Activated gamma-delta T cell treated with Interleukin-2 at 50 U/mL for 16 hours (primary cell): Measurements from ENCODE around the gene MNT.
"Not testable (repeated sequence)": the region's sequence is repeated elsewhere in the genome, so short reads cannot be mapped to it uniquely, and the experiment has no call there.

Experiments used
- DNase-seq: peaks from one replicate; pipeline ENCODE4 v3.0.0-alpha.2; 2020

The MNT gene

GRCh38 chr17:2400877-2401425 lies at the start of gene MNT:
Gene MNT, minus strand, starts transcription at chr17:2401060. Its CDS starts 348 bp downstream, at chr17:2400712.
- DNase-seq: peak; percentile 94

- DNase-seq: no peak
Measured at GRCh38 chr17:2450016-2450650, 49.3 kb upstream of the MNT start.

GRCh38 chr17:2449486-2449885 lies 48.6 kb upstream of the MNT start:
- no peak for DNase-seq

GRCh38 chr17:2447479-2447878 lies 46.6 kb upstream of the MNT start:
- DNase-seq: not testable (repeated sequence)

GRCh38 chr17:2445638-2446037 lies 44.8 kb upstream of the MNT start:
- DNase-seq: no peak

GRCh38 chr17:2444382-2444781 lies 43.5 kb upstream of the MNT start:
- DNase-seq: no peak

- no peak for DNase-seq
Measured at GRCh38 chr17:2442166-2442565, 41.3 kb upstream of the MNT start.

- no peak for DNase-seq
Measured at GRCh38 chr17:2440930-2441329, 40.1 kb upstream of the MNT start.

GRCh38 chr17:2439997-2440396 lies 39.1 kb upstream of the MNT start:
- DNase-seq: not testable (repeated sequence)

GRCh38 chr17:2438823-2439222 lies 38.0 kb upstream of the MNT start:
- no peak for DNase-seq

- no peak for DNase-seq
Measured at GRCh38 chr17:2436316-2436905, 35.6 kb upstream of the MNT start.

- no peak for DNase-seq
Measured at GRCh38 chr17:2435862-2436261, 35.0 kb upstream of the MNT start.

- DNase-seq: no peak
Measured at GRCh38 chr17:2435181-2435741, 34.4 kb upstream of the MNT start.

- no peak for DNase-seq
Measured at GRCh38 chr17:2433696-2434095, 32.8 kb upstream of the MNT start.

- DNase-seq: no peak
Measured at GRCh38 chr17:2427910-2428309, 27.1 kb upstream of the MNT start.

GRCh38 chr17:2427215-2427614 lies 26.4 kb upstream of the MNT start:
- DNase-seq: no peak

GRCh38 chr17:2423271-2423670 lies 22.4 kb upstream of the MNT start:
- no peak for DNase-seq

GRCh38 chr17:2421315-2422147 lies 20.7 kb upstream of the MNT start:
- DNase-seq: no peak

GRCh38 chr17:2420176-2420575 lies 19.3 kb upstream of the MNT start:
- DNase-seq: no peak

GRCh38 chr17:2419486-2419885 lies 18.6 kb upstream of the MNT start:
- DNase-seq: no peak

- DNase-seq: no peak
Measured at GRCh38 chr17:2418572-2418971, 17.7 kb upstream of the MNT start.

GRCh38 chr17:2416010-2416734 lies 15.3 kb upstream of the MNT start:
- peak; percentile 88 for DNase-seq

GRCh38 chr17:2415081-2415480 lies 14.2 kb upstream of the MNT start:
- no peak for DNase-seq
